ENCODE data around the gene LSM8. TPM values are rescaled to one million over a fixed set of nuclear protein-coding genes. Genes with fewer than 3 reads are reported as not detected.
A peak's percentile ranks its signal among the peaks of the same experiment; 100 is the strongest.

LSM8 gene
- total and polyA plus RNA-seq, 2 donors (not counting 1 experiment from before 2014, with no cell fraction given) = 64.3 to 65.2 TPM

DNA sequence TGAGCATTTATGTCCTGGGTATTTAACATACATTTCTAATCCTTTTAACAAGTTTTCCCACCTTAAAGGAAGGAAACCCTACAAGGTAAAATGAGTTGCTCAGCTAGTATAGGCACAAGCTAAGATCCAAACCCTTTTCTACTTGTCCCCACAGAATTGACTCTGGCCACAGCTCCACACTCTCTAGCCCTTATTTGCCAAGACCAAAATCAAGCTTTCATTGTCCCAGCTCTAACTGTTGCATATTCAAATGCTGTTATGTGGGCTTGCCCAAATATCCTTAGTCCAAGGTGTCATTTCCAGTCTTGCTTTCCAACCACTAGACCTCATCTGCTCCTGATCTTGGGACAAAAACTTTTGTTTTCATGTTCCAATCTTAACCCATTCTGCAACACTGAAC, 31.3 kb upstream of the LSM8 start:
- Histone ChIP-seq H3K9me3 (ENCODE audit: control extremely low read depth in 1 of 3, control insufficient read depth in 2 of 3, insufficient read depth in 1 of 3, low read length in 2 of 3) (no peaks in the 10 kb centered on the region), H3K4me1 (ENCODE audit: control insufficient read depth in 2 of 2, insufficient read depth in 2 of 2, low read length in 2 of 2) (no peaks in the 10 kb centered on the region), H3K36me3 (replicated peaks in 1 of 2; ENCODE audit: control extremely low read depth in 1 of 2, control insufficient read depth in 1 of 2, extremely low read depth in 1 of 2, insufficient read depth in 2 of 2, low read length in 1 of 2) (no peaks in the 10 kb centered on the region), H3K9ac (ENCODE audit: low read length) (no peak overlapping the region), H3K27ac (ENCODE audit: low read length in 2 of 2) (no peak overlapping the region), H3K4me2 (replicated peaks; ENCODE audit: low read depth, low read length, poor library complexity, severe bottlenecking) (no peak overlapping the region), H3K4me3 (ENCODE audit: control extremely low read depth in 1 of 5, extremely low read depth in 1 of 5, insufficient read depth in 1 of 5, low read depth in 2 of 5, low read length in 4 of 5) (no peak overlapping the region), H3K79me2 (ENCODE audit: control insufficient read depth, insufficient read depth, low read length) (no peaks in the 10 kb centered on the region), H3K27me3 (replicated peaks in 1 of 4; ENCODE audit: control extremely low read depth in 1 of 4, control insufficient read depth in 3 of 4, insufficient read depth in 4 of 4, low read length in 3 of 4) (peaks cover 0 to 13% (median 4%) of the 10 kb centered on the region in 4 experiments), H2AFZ (ENCODE audit: insufficient read depth, low read depth, low read length, poor library complexity, severe bottlenecking) (no peak overlapping the region), H4K20me1 (ENCODE audit: control insufficient read depth, insufficient read depth, low read length, poor library complexity, severe bottlenecking) (no peaks in the 10 kb centered on the region)
- no peaks in the 10 kb centered on the region for H3K27me3 Mint-ChIP-seq
- no peaks in the 10 kb centered on the region for H3K4me1 Mint-ChIP-seq
- CTCF ChIA-PET = interaction anchor here (0.8 to 2.5 kb wide), 5 partner anchors 9 to 751 kb away, joined by 3 to 6 read pairs (median 5); no protein-coding TSS in a partner anchor
- H3K4me3 Mint-ChIP-seq = no peak overlapping the region
- TF ChIP-seq CTCF (IDR thresholded peaks at IDR 0.05) (no peak), EZH2 (IDR thresholded peaks at IDR 0.05; ENCODE audit: borderline replicate concordance, insufficient read depth, low read depth, low read length, poor library complexity, severe bottlenecking) (no peak)
- POLR2A ChIA-PET = no interaction called here
- intact Hi-C loops (cut with micrococcal nuclease) = loop anchor here (2.0 kb wide), 2 partner anchors 940 to 1222 kb away; no protein-coding TSS in a partner anchor
- DNase-seq (no peak), ATAC-seq (ENCODE audit: low read depth) (no peak)
- H3K9me3 Mint-ChIP-seq (ENCODE audit: insufficient read depth) = no peaks in the 10 kb centered on the region
- H3K27ac Mint-ChIP-seq = no peak overlapping the region

DNA sequence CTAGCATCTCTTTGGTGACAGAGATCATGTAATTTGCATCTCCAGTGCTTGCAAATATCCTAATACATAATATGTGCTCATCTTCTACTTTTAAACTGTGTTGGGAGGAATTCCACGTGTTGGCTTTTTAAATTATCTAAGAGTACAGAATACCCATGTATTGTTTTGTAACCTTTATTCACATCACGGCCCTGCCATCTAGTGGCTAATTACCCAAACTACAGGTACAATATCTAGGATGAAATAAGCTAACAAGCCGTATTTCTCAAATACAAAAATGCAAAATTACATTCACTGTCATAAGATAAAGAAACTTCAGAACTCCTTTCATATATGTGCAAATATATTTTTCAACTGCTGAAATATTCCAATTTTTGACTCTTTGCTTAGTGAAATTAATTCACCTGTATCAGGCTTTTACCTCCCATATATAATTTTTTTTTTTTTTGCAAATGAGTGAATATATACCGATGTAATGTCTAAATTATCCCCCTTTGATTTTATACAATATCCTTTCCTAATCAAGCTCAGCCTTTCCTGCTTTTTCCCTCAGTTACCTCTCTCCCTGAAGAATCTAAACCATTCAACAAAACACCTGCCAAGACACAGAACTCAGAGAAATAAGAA, 30.3 kb upstream of the LSM8 start:
- Histone ChIP-seq H3K36me3 (replicated peaks in 1 of 2; ENCODE audit: control extremely low read depth in 1 of 2, control insufficient read depth in 1 of 2, extremely low read depth in 1 of 2, insufficient read depth in 2 of 2, low read length in 1 of 2) (no peaks in the 10 kb centered on the region), H3K9me3 (ENCODE audit: control extremely low read depth in 1 of 3, control insufficient read depth in 2 of 3, insufficient read depth in 1 of 3, low read length in 2 of 3) (no peaks in the 10 kb centered on the region), H3K4me3 (ENCODE audit: control extremely low read depth in 1 of 5, extremely low read depth in 1 of 5, insufficient read depth in 1 of 5, low read depth in 2 of 5, low read length in 4 of 5) (no peak overlapping the region), H3K27ac (ENCODE audit: low read length in 2 of 2) (no peak overlapping the region), H3K4me1 (ENCODE audit: control insufficient read depth in 2 of 2, insufficient read depth in 2 of 2, low read length in 2 of 2) (no peaks in the 10 kb centered on the region), H3K9ac (ENCODE audit: low read length) (no peak overlapping the region), H4K20me1 (ENCODE audit: control insufficient read depth, insufficient read depth, low read length, poor library complexity, severe bottlenecking) (no peaks in the 10 kb centered on the region), H2AFZ (ENCODE audit: insufficient read depth, low read depth, low read length, poor library complexity, severe bottlenecking) (no peak overlapping the region), H3K4me2 (replicated peaks; ENCODE audit: low read depth, low read length, poor library complexity, severe bottlenecking) (no peak overlapping the region), H3K79me2 (ENCODE audit: control insufficient read depth, insufficient read depth, low read length) (no peaks in the 10 kb centered on the region), H3K27me3 (replicated peaks in 1 of 4; ENCODE audit: control extremely low read depth in 1 of 4, control insufficient read depth in 3 of 4, insufficient read depth in 4 of 4, low read length in 3 of 4) (peaks cover 0 to 13% (median 4%) of the 10 kb centered on the region in 4 experiments)
- no peak overlapping the region for H3K4me3 Mint-ChIP-seq
- TF ChIP-seq EZH2 (IDR thresholded peaks at IDR 0.05; ENCODE audit: borderline replicate concordance, insufficient read depth, low read depth, low read length, poor library complexity, severe bottlenecking) = no peak
- peak; percentile 85 for TF ChIP-seq CTCF (IDR thresholded peaks at IDR 0.05)
- no peaks in the 10 kb centered on the region for H3K4me1 Mint-ChIP-seq
- H3K27ac Mint-ChIP-seq = no peak overlapping the region
- POLR2A ChIA-PET = no interaction called here
- peaks cover 3% of the 10 kb centered on the region for H3K9me3 Mint-ChIP-seq (ENCODE audit: insufficient read depth)
- intact Hi-C loops (cut with micrococcal nuclease) = loop anchor here (2.0 kb wide), 2 partner anchors 941 to 1223 kb away; no protein-coding TSS in a partner anchor
- DNase-seq = peak; percentile 44
- no peaks in the 10 kb centered on the region for H3K27me3 Mint-ChIP-seq
- WGBS (ENCODE audit: insufficient coverage) = no CpG with 5 or more reads among the region's 4 CpGs
- CTCF ChIA-PET = interaction anchor here (0.6 to 2.5 kb wide), 7 partner anchors 8 to 1968 kb away, joined by 3 to 7 read pairs (median 4); no protein-coding TSS in a partner anchor
- ATAC-seq (ENCODE audit: low read depth) = no peak
